ENCODE measurements around the gene TLK1. TPM values are rescaled to one million over a fixed set of nuclear protein-coding genes. Genes with fewer than 3 reads are reported as not detected.

The TLK1 gene
- total RNA-seq, 2 donors from 2014 or later, result 69.5 to 82.8 TPM

DNA sequence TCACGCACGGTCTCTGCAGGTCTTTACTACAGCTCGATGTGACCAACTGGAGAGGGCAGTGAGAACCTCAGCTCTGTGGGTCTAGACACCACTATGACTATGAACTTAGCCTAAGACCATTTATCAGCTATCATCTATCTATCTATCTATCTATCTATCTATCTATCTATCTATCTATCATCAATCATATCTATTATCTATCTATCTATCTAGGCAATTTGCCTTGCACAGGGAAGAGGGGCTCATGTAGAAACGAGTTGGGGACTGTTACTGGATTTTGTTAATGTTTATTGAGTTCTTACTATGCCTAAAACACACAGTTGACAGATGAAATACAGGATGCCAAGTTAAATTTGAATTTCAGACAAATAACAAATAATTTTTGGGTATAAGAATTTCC lies 41.1 kb upstream of the TLK1 start:
- H3K27me3 ChIP-seq, result no peaks in the 10 kb centered on the region
- intact Hi-C loops (cut with DNase I), result no loop called here
- no peak for DNase-seq
- H3K4me3 ChIP-seq, result no peak overlapping the region
- no peaks in the 10 kb centered on the region for H3K36me3 ChIP-seq
- no peak overlapping the region for H3K9ac ChIP-seq (ENCODE audit: low read depth in 2 of 2, low read length in 2 of 2)
- no peaks in the 10 kb centered on the region for H3K4me1 ChIP-seq
- TF ChIP-seq, protein P1, sequence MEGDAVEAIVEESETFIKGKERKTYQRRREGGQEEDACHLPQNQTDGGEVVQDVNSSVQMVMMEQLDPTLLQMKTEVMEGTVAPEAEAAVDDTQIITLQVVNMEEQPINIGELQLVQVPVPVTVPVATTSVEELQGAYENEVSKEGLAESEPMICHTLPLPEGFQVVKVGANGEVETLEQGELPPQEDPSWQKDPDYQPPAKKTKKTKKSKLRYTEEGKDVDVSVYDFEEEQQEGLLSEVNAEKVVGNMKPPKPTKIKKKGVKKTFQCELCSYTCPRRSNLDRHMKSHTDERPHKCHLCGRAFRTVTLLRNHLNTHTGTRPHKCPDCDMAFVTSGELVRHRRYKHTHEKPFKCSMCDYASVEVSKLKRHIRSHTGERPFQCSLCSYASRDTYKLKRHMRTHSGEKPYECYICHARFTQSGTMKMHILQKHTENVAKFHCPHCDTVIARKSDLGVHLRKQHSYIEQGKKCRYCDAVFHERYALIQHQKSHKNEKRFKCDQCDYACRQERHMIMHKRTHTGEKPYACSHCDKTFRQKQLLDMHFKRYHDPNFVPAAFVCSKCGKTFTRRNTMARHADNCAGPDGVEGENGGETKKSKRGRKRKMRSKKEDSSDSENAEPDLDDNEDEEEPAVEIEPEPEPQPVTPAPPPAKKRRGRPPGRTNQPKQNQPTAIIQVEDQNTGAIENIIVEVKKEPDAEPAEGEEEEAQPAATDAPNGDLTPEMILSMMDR (IDR thresholded peaks at IDR 0.05), result no peak
- no peak overlapping the region for H3K27ac ChIP-seq
- no peaks in the 10 kb centered on the region for H3K9me3 ChIP-seq

DNA sequence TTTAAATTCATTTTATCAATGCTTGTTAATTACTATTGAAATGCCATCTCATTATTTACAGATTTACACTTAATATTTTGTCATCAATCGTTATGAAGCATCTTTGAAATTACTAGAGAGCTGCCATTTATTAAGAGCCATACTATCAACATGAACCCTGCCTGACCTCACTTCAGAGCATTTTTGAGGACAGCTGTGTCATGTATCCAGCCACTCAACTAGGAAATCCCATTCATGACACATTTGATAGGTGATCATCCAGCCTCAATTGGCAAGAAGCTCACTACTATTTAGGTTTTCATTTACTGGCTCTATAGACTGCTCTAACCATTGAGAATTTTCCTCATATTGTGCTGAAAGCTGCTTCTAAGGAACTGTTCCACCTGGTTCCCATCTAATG lies 40.6 kb upstream of the TLK1 start:
- no peak overlapping the region for H3K9ac ChIP-seq (ENCODE audit: low read depth in 2 of 2, low read length in 2 of 2)
- intact Hi-C loops (cut with DNase I), result no loop called here
- no peaks in the 10 kb centered on the region for H3K9me3 ChIP-seq
- TF ChIP-seq, protein P1 (IDR thresholded peaks at IDR 0.05), result no peak
- no peaks in the 10 kb centered on the region for H3K27me3 ChIP-seq
- no peak overlapping the region for H3K4me3 ChIP-seq
- no peaks in the 10 kb centered on the region for H3K4me1 ChIP-seq
- DNase-seq, result no peak
- no peak overlapping the region for H3K27ac ChIP-seq
- H3K36me3 ChIP-seq, result no peaks in the 10 kb centered on the region

DNA sequence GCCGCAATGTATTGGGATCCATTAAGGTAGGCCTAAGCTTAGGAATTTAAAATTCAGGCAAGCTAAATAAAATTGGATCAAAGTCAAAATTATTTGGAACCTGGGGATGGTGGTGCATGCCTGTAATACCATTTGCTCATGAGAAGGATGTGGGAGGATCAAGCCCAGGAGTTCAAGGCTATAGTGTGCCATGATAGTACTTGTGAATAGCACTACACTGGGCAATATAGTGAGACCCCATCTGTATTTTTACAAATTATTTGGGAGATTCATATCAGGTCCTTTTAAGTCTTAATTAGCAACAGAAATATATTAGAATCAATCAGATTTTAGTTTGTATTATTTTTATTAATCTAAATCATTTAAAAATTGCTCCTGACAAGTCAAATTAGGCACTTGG lies 39.8 kb upstream of the TLK1 start:
- H3K9me3 ChIP-seq, result no peaks in the 10 kb centered on the region
- DNase-seq, result no peak
- no peaks in the 10 kb centered on the region for H3K4me1 ChIP-seq
- H3K9ac ChIP-seq (ENCODE audit: low read depth in 2 of 2, low read length in 2 of 2), result no peak overlapping the region
- intact Hi-C loops (cut with DNase I), result no loop called here
- no peak overlapping the region for H3K27ac ChIP-seq
- no peak overlapping the region for H3K4me3 ChIP-seq
- no peaks in the 10 kb centered on the region for H3K27me3 ChIP-seq
- TF ChIP-seq, protein P1 (IDR thresholded peaks at IDR 0.05), result no peak
- no peaks in the 10 kb centered on the region for H3K36me3 ChIP-seq

DNA sequence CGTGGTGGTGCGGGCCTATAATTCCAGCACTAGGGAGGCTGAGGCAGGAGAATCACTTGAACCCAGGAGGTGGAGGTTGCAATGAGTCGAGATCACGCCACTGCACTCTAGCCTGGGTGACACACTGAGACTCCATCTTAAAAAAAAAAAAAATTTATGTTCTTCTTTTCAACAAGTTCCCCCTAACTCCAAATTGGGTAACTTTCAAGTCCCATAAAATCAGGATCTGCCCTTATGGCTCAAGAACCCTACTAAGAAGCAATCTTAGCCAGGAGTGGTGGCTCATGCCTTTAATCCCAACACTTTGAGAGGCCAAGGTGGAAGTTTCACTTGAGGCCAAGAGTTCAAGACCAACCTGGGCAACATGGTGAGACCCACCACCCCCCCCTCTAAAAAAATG lies 30.3 kb upstream of the TLK1 start:
- TF ChIP-seq, protein P1 (IDR thresholded peaks at IDR 0.05), result no peak
- Histone ChIP-seq H3K4me1 (no peaks in the 10 kb centered on the region), H3K27ac (no peak overlapping the region), H3K36me3 (no peaks in the 10 kb centered on the region), H3K9me3 (no peaks in the 10 kb centered on the region), H3K4me3 (no peak overlapping the region), H3K27me3 (no peaks in the 10 kb centered on the region), H3K9ac (ENCODE audit: low read depth in 2 of 2, low read length in 2 of 2) (no peak overlapping the region)
- no peak for DNase-seq
- intact Hi-C loops (cut with DNase I), result no loop called here

GRCh38 chr2:171187819-171188218 lies 27.1 kb upstream of the TLK1 start:
- Histone ChIP-seq H3K4me1 (no peaks in the 10 kb centered on the region), H3K36me3 (no peaks in the 10 kb centered on the region), H3K27ac (no peak overlapping the region), H3K4me3 (no peak overlapping the region), H3K27me3 (no peaks in the 10 kb centered on the region), H3K9ac (ENCODE audit: low read depth in 2 of 2, low read length in 2 of 2) (no peak overlapping the region), H3K9me3 (no peaks in the 10 kb centered on the region)
- TF ChIP-seq, protein P1 (IDR thresholded peaks at IDR 0.05), result no peak
- intact Hi-C loops (cut with DNase I), result no loop called here
- no peak for DNase-seq

DNA sequence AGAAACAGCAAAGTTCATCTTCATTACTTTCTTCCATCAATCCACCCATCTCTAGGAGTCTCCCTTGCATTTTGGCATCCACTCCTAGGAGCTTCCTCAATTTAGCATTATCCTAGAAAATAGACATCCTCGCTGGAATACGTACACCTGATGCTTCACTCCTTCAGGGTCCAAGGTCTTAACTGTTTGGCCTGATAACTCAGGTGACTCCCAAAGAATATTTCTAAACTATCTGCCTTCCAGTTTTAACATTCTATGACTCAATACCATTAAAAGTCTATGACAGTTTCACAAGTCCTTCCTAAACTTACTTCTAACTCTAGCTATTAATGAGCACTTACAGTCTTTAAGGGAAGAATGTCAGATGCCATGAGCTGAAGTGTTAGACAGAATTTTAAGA lies 26.5 kb upstream of the TLK1 start:
- TF ChIP-seq, protein P1 (IDR thresholded peaks at IDR 0.05), result no peak
- Histone ChIP-seq H3K9ac (ENCODE audit: low read depth in 2 of 2, low read length in 2 of 2) (no peak overlapping the region), H3K27me3 (no peaks in the 10 kb centered on the region), H3K4me3 (no peak overlapping the region), H3K36me3 (no peaks in the 10 kb centered on the region), H3K9me3 (no peaks in the 10 kb centered on the region), H3K4me1 (no peaks in the 10 kb centered on the region), H3K27ac (no peak overlapping the region)
- intact Hi-C loops (cut with DNase I), result no loop called here
- no peak for DNase-seq
